Airway epithelial cell (primary cell): ENCODE data around the gene RPL22L1. TPM values are rescaled to one million over a fixed set of nuclear protein-coding genes. Genes with fewer than 3 reads are reported as not detected.

Experiments used
- total RNA-seq: library from RNA; depleted of rRNA; stranded (reverse); fragments of >200 nt; gene quantifications from 2 replicates; pipeline ENCODE4 v1.2.3, GENCODE V29; 2015

Gene RPL22L1
- total RNA-seq = 290 and 298 TPM in 2 replicates

DNA sequence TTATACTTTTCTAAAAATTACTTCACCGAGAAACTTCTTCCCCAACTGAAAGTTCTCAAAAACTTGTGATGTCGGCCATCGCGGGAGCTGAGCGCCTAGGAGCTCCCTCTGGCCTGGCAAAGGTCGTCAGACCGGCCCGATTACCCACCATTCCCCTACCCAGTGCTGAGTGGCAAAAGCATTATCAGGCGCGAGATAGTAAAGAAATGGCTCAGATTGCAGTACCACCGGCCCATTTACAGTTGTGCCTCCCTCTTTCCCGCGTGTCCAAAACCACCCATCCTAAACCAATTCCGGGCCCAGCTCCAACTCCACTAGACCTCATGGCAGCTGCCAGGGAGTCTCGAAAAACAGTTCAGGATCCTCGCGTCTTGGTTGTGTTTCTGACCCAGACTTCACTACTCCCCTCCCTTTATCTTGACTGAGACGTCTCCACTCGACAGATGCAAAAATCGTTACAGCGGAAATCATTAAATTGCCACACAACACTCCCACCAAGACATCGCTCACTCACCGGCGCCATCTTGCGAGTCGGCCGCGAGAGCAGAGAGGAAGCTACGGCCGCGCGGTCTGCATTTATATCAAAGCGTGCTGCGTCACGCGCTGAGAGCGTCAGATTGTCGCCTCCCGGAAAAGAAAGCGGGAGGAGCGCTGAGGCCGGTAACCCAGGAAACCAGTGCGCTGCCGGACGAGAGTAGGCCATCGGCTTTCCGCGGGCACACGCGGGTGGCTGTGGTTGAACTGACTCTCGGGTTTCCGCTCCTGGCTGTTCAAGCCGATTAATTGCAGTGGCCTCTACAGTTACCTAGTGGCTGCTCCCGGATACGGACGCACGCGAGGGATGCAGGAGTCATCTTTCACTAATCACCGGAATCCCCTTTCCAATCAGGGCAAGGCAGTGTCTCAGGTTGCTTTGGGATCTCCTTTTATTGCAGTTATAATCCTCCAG is at the start of gene RPL22L1:
TSS of gene RPL22L1 (minus strand) at position 551 of the 949 bp plus-strand sequence. CDS start at position 523, 28 bp downstream.

DNA sequence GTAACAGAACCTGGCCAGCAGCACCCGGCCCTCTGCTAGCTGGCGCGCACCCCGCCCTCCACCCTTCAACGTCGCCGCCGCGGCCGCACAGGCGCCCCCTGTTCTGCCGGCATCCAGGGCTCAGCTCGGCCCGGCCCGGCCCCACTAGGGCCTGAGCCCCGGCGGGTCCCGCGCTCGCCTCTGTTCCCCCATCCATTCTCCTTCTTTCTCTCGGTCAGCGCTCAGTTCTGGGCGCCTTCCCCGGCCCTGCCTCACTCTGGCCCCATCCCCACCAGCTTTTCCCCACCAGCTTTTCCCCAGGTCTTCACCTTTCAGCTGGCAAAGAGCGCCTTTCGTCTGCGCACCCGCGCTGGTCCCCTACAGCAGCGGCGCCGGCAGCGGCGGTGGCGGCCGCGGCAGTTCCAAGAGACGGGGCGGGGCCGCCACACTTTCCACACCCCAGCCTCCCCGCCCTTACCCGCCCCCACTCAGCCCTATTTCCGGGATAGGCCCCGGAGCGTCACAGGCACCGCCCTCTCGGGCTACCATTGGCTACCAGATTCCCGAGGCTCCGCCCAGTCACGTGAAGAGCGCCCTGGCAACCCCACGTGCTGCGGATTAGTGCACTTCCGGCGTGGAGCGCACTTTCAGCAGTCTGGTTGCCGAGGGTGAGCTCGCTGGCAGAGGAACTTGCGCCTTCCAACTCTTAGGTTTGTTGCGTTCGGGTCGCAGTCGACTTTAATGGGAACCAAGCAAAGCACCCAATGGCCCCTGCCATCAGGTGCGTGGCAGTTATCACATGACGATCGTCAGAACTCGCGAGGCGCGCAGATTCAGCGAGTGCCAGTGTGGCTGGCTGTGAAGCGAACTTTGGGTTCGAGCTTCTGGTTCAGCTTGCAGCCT is 38.5 kb upstream of the RPL22L1 start, which contains the start of gene EIF5A2:
TSS of gene EIF5A2 (minus strand) at position 403 of the 882 bp plus-strand sequence. CDS start 831 bp downstream, outside the sequence.

Other genes starting within 250 kb of the RPL22L1 start
- gene EIF5A2, start 38.4 kb upstream of the RPL22L1 start, total RNA-seq = 5.4 and 9.0 TPM in 2 replicates
- not detected in 2 replicates for gene SLC2A2, start 156.5 kb upstream of the RPL22L1 start, total RNA-seq